GM21390 (cell line): ENCODE measurements around the gene HOXC12.

Source experiments
- ATAC-seq: cut with Tn5 transposase; IDR thresholded peaks from one replicate; pipeline ENCODE4 v1.9.1; 2021; ENCODE audit not compliant: unreplicated experiment

HOXC12 gene

DNA sequence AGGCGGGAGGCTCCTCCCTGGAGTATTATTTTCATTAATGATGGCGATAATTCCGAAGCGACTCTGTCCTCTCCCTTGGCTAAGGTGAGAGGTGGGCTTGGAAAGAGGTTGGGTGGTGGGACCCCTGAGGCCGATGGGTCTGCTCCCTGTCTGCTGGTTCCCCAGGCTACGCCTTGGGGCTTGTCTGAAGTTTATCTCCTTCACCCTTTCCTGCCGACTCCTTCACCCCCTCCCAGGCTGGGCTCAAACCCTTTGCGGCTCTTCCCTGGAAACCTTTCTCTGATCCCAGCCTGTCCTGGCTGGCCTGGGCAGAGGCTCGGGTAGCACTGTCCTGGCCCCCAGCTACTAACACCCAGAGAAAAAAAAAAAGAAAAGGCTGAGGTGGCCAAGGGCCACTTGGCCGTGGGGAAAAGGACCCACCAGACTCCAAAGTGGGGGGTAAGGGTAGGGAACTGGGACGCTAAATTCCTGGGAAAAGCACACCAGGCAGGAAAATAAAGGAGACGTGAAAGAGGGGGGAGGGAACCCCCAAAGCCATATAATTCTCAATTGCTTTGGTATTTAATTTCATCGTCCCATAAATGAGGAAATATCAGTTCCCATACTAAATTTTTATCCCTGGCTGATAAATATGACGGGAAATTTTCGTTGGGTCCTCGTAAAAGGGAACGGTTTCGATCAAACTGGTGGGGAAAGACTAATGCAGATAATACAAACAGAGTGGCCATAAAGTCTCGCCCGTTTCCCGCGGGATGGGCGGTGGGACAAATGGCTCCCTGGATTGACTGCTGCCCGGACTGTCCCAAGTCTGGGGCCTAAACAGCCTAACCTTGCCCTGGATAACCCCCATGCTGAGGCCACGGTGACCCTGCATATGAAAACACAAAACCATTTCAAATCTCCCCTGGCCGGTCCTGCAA lies 28.2 kb downstream of the HOXC12 start:
- no peak for ATAC-seq

GRCh38 chr12:53983568-53983949 lies 28.9 kb downstream of the HOXC12 start:
- no peak for ATAC-seq

GRCh38 chr12:53983950-53984572 lies 29.4 kb downstream of the HOXC12 start:
- ATAC-seq, result no peak

DNA sequence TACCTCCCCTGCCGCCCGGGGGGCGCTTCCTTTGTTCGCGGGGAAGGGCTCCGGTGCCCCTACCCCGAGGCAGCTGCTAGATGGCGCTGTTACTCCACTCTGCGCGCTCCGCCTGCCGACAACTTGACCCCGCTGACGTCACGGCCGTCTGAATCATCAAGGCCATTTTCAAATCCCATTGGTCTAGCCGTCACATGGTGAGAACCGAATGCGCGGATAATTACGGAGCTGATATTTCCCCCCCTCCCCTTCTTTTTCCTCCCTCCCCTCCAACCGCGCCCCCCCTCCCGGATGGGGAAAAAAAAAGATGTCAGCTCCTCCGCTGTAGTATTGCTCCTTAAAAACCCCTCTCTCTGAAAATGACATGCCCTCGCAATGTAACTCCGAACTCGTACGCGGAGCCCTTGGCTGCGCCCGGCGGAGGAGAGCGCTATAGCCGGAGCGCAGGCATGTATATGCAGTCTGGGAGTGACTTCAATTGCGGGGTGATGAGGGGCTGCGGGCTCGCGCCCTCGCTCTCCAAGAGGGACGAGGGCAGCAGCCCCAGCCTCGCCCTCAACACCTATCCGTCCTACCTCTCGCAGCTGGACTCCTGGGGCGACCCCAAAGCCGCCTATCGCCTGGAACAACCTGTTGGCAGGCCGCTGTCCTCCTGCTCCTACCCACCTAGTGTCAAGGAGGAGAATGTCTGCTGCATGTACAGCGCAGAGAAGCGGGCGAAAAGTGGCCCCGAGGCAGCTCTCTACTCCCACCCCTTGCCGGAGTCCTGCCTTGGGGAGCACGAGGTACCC lies 30.4 kb downstream of the HOXC12 start, which contains the start of gene HOXC10:
TSS of gene HOXC10 (plus strand) at position 246 of the 791 bp plus-strand sequence. CDS start at position 360, 114 bp downstream.
- no peak for ATAC-seq

GRCh38 chr12:53985692-53985993 lies 30.9 kb downstream of the HOXC12 start:
- ATAC-seq, result no peak

DNA sequence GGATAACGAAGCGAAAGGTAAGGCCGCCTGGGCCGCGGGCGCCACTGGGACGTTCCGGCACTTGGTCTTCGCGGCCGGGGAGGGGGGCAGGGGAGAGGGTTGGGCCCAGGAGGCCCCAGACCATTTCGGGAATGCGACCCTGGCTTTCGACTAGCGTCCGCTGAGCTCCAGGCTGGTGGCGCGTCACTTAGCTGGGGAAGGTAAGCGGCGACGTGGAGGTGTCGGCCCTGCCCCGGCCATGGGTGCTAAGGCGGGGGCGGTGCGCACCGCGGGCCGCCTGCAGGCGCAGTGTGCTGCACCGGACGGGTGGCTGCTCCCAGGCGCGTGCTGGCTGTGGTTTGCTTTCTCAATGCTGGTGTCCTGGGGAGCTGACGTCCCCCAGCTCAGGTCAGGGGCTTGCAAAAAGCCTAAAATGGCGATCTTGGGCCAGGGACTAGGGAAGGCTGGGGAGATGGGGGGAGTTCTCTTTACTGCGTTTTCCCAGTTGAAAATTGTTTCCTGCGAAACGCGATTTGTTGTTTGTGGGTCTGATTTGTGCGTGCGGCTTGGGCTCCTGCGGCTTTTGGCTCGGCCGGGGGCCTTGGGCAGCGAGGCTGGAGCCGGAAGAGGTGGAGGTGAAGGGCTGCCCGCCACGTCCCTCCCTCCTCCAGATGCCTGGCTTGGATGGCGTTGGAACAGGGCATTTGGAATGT lies 31.4 kb downstream of the HOXC12 start:
- ATAC-seq, result no peak

DNA sequence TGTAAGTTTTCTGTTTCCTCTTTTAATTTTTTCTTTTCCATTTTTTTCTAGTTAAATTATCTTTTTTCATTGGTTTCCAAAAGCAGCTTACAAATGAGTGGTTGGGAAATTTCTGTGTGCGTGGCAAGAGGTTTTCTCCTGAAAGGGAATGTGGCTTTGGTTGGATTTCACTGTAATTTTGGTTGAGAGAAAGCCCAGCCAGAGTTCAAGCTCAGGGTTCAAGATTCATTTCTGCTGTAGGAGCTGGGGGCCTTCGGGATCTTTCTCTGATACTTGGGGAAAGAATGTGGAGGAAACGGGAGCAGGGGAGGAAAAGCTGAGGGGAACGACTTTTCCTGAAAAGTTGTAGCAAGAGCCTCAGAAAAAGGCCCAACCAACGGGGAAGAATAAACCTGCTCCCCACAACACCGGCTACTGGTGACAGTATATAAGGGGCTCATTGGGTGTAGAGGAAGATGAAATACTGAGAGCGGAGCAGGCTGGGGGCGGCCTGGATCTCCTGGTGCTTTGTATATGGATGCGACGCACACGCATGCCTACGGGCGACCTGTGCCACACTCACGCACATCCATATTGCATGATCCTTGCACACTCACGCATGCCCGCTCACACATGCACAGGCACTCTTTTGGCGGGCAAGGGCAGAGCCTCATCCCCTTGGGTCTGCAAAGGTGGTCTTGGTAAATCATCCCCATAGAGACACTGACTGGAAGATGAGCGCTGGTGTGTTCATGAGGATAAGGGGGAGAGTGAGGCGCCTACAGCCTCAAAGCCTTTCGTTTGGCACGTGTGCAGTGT lies 32.2 kb downstream of the HOXC12 start:
- no peak for ATAC-seq

- ATAC-seq, result no peak
Measured at GRCh38 chr12:53987787-53988230, 33.1 kb downstream of the HOXC12 start.

DNA sequence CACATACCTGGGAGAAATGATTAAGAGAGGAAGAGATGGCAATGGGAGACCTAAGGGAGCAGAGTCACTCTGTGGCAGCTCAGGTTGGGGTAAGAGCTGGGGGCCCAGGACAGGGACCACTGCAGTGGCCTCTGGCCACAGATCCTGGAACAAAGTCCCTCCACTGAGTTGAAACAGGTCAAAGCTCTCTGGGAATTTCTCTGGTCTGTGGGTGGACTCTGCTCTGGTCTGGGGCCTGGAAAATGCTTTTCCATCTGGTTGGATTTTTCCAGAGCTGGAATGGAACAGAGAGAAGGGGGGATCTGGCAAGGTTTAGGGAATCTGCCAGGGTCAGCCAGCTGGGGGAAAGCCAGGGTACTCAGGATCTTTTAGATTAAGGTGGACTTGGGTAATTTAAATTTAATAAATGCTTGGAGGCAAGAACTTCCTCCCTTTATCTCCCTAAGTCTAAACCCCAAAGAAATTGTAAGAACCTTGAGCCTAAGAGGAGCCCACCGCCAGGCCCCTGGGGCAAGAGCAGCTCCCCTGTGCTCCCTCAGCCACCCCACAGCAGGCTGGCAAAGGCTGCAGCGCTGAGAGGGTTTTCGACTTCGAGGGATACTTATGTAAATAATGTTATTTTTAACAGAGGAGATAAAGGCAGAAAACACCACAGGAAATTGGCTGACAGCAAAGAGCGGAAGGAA lies 34.0 kb downstream of the HOXC12 start:
- ATAC-seq, result no peak

GRCh38 chr12:53989227-53990113 lies 34.8 kb downstream of the HOXC12 start:
- ATAC-seq, result no peak

GRCh38 chr12:53990311-53991076 lies 35.8 kb downstream of the HOXC12 start:
- no peak for ATAC-seq

DNA sequence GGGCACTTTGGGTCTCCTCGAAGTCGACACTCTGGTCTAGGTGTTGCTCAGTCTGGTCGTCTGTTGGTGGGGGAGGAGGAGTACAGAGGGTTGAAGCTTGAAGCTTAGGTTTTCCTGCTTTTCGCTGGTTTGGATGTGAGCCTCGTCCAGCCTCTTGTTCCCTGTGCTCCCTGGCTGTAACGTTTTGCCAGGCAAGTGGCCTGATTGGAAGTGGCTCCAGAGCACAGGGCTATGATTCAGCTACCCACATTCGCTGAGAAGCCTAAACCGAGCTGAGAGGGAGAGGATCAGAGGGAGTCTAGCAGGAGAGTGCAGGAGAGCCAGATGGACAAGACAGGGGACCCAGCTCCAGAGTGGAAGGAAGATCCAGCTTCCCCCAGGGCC lies 36.4 kb downstream of the HOXC12 start:
- ATAC-seq, result no peak

DNA sequence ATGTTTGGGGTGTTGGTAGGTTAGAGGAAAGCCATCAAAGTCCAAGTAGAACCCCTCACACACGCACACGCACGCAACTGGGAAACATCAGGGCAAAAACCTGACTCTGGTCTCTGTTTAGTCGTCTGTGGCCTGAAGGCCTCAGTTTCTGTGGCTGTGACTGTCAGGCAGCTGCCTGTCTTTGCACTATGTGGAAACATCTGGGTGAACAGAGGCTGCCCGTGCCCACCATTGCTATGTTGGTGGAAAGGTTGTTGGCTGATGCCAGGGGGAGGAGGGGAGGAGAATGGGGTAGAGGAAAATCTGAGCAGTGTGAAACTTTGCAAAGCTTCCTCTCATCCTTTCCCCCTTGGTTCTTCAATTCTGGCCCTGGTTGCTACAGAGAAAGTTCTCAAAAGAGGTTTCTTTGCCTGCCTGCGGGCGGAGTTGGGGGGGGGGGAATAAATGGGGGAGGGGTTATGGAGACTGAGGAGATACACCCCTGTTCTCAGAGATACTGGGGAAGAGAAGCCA lies 37.7 kb downstream of the HOXC12 start:
- ATAC-seq, result no peak

DNA sequence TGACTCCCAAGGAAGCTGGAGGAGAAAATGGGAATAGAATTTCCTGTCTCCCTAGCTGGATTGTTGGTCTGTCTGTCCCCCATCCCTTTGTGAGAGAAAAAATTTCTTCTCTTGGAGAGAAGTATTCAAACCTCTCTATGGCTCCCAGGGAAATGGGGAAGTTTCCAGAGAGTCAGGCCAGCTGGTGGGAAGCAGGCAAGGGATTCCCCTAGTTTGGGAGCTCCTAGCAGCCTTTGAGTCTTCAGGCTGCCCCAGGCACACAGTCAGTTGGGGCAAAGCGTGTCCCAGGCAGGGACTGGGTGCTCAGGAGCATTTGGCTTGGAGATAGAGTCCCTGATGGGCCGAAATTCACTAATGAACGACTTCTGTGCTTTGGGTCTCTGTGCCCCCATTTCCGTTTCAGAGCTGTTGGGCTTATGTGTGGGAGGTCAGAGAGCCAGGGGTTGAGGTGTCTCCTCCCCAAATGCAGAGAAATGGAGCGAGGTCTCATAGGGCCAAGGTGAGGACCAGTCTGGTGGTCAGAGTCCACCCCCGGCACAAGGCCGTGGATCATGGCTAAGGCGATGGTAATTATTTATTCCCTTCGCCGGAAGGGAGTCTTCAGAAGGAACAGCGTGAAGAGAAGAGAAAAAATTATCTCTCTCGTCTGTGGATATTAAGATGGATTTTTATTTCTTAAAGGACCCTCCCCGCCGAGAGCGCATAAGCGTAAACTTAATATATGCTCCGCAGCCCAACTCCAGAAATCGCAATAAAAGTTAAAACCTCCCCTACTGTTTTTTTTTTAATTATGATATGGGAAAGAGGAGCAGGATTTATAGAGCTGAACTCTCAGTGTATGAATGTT lies 38.7 kb downstream of the HOXC12 start:
- ATAC-seq, result no peak

GRCh38 chr12:53994009-53994263 lies 39.2 kb downstream of the HOXC12 start:
- no peak for ATAC-seq

DNA sequence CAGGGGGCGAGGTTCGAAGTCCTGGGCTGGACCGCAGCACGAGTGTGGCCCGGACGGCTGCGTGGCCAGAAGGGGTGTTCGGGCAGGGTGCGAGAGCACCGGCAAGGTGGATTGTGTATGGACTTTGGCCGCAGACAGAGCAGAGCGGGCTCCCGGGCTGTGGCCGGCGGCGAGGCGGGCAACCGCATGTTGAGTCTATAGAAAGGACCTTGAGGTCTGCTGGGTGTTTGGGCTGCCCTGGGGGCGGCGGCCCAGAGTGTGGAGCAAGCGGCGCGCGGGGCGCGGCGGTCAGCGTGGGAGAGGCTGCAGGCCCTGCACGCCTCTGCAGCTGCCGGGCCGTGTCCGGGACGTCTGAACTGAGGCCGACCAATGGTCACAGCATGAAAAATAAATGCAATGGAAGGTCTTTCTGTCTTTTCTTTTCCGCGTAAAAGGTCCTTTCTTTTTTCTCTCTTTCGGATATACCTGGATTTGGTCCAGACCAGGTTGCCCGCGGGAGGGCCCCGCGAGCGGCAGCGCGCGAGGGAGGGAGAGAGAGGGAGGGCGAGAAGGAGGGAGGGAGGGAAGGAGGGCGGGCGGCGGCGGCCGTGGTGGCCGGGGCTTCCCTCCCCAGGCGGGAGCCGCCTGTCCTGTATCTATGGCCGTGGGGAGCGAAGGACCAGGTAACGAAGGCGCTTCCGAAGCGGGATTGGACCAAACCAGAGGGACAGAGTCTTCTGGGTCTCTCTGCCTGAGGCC lies 39.7 kb downstream of the HOXC12 start:
- no peak for ATAC-seq
